GM19043 (cell line): ENCODE data around the gene HOXB3.

ENCODE experiments used
- ATAC-seq: cut with Tn5 transposase; IDR thresholded peaks from one replicate; pipeline ENCODE4 v1.9.1; 2021; ENCODE audit warnings: low read depth; ENCODE audit not compliant: unreplicated experiment

Gene HOXB3

GRCh38 chr17:48600244-48601098, 10.4 kb upstream of the HOXB3 start:
- no peak for ATAC-seq

- no peak for ATAC-seq
Observed at GRCh38 chr17:48599354-48599753, 9.3 kb upstream of the HOXB3 start.

GRCh38 chr17:48598736-48599135, 8.7 kb upstream of the HOXB3 start:
- no peak for ATAC-seq

DNA sequence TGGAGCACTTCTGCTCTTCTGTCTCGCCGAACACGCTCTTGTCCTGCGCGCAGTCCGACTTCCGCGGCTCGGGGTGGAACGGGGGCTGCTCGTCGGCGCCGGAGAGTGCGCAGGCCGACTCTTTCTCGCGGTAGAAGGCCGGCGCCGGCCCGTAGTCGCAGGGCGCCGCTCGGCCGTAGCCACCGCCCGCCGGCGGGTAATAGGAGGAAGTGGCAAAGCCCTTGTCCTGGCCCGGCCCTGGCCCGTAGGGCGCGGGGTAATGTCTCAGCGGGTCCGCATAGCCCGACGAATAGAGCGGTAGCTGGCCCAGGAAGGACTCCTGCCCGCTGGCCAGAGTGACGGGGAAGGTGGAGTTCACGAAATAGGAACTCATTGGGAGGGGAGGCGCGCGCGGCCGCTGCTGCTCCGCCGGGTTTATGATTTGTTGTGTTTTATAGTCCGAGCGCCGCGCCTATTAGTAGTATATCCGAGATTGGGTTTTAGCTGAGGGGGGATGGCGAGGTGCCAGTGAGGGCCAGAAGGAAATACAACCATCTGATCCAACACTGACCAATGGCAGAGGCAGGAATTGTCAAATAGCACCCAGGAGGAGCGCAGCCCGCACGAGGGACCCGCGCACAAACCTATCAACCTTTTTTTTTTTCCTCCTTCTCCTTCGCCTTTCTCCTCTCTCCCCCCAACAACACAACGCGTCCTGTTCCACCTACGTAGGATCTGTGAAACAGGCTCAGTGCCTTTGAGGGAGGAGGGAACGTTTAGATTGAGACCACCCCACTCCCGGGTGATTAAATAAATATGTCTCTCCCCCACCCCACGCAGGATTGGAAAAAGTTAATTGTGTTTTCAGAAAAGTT, 8.0 kb upstream of the HOXB3 start:
- no peak for ATAC-seq

GRCh38 chr17:48597528-48597777, 7.4 kb upstream of the HOXB3 start:
- no peak for ATAC-seq

DNA sequence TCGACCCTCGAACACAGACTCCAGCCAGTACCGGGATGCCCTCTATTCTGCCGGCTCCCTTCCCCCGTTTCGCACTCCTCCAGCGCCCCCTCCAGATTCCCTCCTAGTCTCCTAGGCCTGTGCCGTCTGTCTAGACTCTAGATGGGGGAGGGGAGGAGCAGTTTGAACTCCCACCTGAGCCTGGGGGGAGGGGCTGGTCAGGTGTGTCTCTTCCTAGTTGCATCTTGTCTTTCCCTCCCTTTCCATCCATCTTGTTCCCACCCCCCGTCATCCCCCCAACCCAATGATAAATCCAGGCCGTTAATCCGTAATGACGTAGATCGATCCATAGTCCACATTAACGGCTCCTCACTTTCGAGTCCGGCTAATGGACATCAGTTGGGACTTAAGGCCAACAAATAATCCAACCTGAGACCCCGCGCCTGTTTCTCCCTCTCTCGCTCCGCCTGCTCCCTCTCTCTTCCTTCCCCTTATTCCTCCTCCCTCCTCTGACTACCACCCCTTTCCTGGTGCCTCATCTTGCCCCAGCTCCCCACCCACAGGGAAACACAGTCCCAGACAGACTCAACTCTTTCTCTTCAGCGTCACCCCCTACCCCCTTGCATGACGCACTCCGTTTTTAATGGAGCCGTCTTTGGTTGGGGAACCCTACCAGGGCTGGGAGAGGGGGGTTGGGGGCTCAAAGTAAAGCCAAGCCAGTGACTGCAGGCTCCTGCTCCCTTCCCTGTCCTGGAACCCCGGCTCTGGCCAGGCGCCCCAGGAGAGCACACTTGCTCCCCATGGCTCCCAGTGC, 6.9 kb upstream of the HOXB3 start:
- ATAC-seq = no peak

DNA sequence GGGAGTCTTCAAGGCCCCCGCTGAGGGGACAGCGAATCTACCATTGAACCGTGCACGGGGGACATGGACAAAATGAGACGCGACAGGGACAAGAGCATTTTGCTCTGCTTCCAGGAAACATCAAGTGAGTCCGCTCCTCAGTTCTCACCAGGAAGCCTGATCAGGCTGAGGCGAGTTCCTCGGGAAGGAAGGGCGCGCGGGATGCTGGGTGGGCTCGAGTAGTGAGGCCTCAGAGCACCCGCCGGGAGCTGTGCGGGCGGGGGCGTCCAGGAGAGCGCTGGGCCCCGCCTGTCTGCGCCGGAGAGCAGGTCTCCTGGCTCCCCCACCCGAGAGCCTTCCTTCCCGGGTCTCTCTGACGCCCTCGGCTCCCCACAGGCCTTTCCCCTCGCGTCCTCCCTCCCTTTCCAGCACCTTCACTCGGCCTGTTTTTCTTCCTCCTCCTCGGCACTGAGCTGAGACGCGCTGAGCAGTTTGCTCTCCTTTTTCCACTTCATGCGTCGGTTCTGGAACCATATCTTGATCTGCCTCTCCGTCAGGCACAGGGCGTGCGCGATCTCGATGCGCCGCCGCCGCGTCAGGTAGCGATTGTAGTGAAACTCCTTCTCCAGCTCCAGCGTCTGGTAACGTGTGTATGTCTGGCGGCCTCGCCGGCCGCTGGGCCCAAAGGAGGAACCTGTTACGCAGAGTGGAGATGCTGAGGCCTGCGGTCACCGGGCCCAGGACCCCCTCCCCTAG, 6.1 kb upstream of the HOXB3 start:
- no peak for ATAC-seq

DNA sequence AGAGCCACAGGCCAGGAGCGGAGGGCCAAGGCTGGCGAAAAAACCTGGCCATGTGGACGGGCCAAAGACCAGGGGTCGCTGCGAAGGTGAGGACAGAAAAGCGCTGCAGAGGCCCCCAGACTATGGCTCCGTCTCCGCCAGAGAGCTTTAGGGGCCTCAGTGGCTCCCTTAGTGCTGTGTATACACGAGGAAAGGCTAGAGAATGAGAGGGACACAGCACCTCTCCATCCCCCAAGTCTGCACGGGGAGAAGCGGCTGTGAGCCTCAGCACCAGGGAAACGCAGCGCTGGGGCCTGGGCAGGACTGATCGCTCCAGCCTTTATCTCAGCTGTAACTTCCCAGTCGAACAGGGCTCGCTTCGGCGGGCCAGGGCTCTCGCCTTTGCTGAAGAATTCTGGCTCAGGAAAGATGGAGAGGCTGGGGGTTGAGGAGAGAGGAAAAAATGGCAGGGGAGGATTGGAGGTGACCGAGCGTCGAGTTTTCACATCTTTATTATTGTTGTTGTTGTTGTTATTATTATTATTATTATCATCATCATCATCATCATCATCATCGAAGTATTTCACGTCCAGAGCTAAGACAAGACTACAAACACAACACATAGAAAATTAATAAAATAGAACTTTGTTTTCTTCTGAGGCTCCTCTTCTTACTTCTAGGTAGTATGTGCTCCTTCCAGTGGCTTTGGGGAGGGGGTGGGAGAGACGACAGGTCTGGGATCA, 5.4 kb upstream of the HOXB3 start:
- no peak for ATAC-seq

- ATAC-seq = no peak
Observed at GRCh38 chr17:48594538-48595277, 4.7 kb upstream of the HOXB3 start.

- ATAC-seq = no peak
Observed at GRCh38 chr17:48593840-48594537, 3.9 kb upstream of the HOXB3 start.

DNA sequence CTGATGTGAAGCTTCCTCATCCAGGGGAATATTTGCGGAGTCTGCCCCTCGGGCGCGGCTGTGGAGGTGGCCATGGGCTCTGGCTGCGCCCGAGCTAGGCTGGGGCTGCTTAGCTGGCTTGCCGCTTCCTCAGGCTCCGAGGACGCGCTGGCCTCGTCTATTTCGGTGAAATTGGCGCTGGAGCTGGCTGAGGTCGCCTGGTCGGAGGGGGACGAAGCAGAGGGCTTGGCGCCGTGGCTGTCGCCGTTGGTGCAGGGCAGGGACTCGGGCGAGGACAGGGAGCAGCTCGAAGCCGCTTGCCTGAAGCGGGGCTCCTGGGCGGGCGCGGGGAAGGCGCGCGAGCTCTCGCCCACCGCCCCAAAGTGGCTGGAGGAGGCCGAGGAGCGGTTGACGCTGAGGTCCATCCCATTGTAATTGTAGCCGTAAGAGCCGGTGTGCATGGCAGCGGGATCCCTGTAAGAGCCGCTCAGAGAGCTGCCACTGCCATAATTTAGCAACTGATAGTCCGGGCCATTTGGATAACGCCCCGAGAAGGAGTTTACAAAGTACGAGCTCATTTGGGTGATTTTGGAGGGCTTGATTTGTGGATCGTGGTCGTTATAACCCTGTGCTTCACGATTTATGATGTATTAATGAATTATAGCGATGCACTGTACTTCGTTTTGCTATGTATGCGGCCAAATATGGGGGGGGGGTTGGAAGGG, 3.2 kb upstream of the HOXB3 start, which contains the start of gene HOXB5:
Gene HOXB5, minus strand, starts transcription at position 654 of the 704 bp plus-strand sequence. Its CDS starts 97 bp downstream, at position 557.
- ATAC-seq = no peak

DNA sequence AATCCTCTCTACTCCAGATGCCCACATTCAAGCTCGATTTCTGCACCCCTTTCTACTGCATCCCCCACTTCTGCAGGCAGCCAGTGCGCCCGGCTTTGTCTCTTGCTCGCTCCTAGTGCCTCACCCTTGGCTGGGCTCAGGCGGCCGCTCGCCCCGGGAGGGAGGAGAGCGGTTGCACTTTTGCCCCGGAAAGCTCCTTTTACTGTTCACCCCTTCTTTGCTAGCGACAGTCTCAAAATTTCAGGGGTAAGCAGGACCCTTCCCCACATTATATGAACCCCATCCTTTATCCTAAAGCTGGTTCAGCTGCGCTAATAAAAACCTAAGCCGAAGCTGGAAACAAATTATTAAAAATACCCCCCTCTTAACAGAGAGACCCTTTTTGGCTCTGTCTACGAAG, 2.5 kb upstream of the HOXB3 start:
- ATAC-seq = no peak

GRCh38 chr17:48592057-48592514, 2.0 kb upstream of the HOXB3 start:
- ATAC-seq = no peak

DNA sequence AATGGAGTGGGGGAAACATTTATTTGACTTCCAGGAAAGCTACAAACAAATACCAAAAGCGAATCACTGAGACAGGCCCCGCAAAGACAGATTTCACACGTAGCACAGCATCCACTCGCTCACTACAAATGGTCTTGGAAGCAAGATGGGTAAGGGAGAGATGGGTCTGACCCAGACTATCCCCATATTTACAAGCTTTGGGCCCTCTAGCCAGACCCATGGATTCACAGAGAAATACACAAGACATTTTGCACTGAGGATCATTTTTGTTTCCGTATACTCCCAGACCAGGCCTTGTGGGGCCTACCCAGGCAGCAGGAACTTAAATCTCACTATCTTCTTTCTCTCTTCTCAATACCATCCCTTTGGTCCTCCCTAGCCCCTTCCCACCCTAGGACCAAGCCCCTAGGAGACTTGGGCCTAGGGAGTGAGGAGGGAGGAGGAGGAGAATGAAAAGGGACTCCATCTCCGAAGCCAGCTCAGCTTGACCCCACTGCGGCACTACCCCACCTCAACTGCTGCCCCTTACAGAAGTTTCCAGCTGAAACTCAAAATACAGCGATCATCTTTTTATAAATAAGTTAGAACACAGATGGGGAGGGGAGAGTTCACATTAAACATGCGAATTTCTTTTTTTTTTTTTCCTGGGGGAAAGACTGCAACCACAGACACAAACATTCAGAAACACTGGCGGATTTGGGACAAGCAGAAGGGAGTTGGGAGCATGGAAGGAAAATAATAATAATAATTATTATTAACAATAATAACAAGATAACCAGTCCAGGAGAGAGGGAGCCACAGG, 1.4 kb upstream of the HOXB3 start:
- ATAC-seq = no peak

DNA sequence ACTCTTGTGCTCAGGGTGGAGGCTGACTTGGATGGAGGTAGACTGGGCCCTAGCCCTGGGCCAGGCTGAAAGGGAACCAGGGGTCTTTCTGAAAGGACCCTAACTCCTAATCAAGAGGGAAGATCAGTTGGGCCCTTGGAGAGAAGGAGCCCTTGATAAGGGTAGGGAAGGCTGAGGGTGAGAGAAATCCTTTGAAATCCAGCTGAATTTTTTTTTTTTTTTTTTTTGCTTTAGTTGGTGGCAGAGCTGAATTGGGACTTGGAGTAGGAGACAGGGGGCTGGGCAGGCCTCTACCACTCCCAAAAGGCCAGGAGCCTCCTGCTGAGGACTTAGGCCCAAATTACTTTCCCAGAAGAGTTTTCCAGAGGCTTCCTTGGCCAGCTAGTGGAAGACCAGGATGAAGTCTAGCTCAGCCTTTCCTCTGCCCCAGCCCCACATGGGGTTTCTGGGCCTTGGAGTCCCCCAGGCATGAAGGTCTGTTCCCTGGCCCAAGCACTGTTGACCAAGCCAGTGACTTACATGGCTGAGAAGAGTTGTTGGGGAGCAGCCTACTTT, 643 bp upstream of the HOXB3 start:
- ATAC-seq = no peak

DNA sequence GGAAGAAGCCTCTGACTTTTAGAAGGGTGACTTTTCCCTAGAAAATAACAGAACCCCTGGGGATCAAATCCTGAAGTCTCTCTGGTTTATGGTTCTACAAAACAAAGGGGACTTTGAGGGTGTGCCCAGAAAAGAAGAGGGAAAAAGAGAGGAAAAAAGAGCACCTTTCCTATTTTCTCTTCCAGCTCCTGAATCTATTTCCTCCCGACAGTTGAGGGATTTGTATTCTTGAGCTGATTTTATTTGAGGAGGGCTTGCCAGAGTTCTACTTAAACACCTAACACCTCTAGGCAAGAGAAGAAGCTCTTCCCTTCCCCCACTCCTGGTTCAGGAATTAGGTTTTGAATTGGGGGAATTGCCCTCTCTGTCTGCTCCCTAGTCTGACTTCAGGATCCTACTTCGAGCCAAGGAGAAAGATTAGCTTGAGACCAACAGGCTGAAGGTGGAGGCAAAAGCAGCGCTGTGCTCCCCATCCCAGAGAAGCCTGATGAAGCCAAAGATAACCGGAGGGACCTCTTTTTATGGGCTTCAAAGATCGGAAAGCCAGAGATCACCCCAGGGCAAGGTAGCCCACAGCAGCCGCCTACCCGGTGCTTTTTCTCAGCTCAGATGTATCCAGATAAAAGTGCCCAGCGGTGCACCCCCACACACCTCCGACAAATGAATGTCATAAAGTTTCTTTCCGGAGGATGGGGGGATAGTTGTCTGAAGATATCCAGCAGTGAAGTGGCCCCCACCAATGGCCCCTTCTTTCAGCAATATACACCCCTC, 796 bp downstream of the HOXB3 start:
- ATAC-seq = no peak
